SK-N-SH (cell line): ENCODE results near the gene FMN1.
A peak's percentile ranks its signal among the peaks of the same experiment; 100 is the strongest.

ENCODE experiments used
- CHD2 ChIP-seq: fragments of 150-350 bp; IDR thresholded peaks from 2 replicates; pipeline ENCODE4 v1.6.1; 2018; ENCODE audit warnings: low read length; ENCODE audit not compliant: partially characterized antibody
- CTCF ChIP-seq: fragments of 200-600 bp; sonication (generic); IDR thresholded peaks from 2 replicates; pipeline ENCODE4 v1.6.1; 2017; ENCODE audit warnings: antibody characterized with exemption, mild to moderate bottlenecking, moderate library complexity
- EZH2phosphoT487 ChIP-seq: fragments of 200-600 bp; sonication (generic); IDR thresholded peaks from 2 replicates; pipeline ENCODE4 v1.6.1; 2017; ENCODE audit warnings: low read depth, mixed run types, mild to moderate bottlenecking, antibody characterized with exemption, moderate library complexity, borderline replicate concordance
- FOXJ3 ChIP-seq: sonication (generic); formaldehyde crosslinking; IDR thresholded peaks from 2 replicates; pipeline ENCODE4 v1.5.1; 2020; ENCODE audit warnings: mild to moderate bottlenecking, missing genetic modification reagents
- FOXM1 ChIP-seq: IDR thresholded peaks from 2 replicates; pipeline ENCODE4 v1.4.0; 2012; ENCODE audit warnings: low read depth, mild to moderate bottlenecking
- JUND ChIP-seq: IDR thresholded peaks from 2 replicates; pipeline ENCODE4 v1.4.0; 2012
- MAX ChIP-seq: IDR thresholded peaks from 2 replicates; pipeline ENCODE4 v1.4.0; 2012; ENCODE audit warnings: low read depth
- MEF2A ChIP-seq: IDR thresholded peaks from 2 replicates; pipeline ENCODE4 v1.4.0; 2012; ENCODE audit warnings: low read depth, borderline replicate concordance
- POLR2AphosphoS5 ChIP-seq: IDR thresholded peaks from 2 replicates; pipeline ENCODE4 v1.6.1; 2012; ENCODE audit warnings: low read depth, low read length
- REST ChIP-seq: IDR thresholded peaks from 2 replicates; pipeline ENCODE4 v1.6.1; 2012; ENCODE audit warnings: mild to moderate bottlenecking, low read depth, low read length, moderate library complexity
- SMC3 ChIP-seq: IDR thresholded peaks from 2 replicates; pipeline ENCODE4 v1.6.1; 2012; ENCODE audit warnings: low read depth, low read length, improper control_type of control experiment
- TAF1 ChIP-seq: IDR thresholded peaks from 2 replicates; pipeline ENCODE4 v1.6.1; 2012; ENCODE audit warnings: low read depth, mild to moderate bottlenecking, low read length, moderate library complexity, borderline replicate concordance
- USF2 ChIP-seq: fragments of 150-350 bp; IDR thresholded peaks from 2 replicates; pipeline ENCODE4 v1.6.1; 2017; ENCODE audit warnings: antibody characterized with exemption, low read length, low read depth, borderline replicate concordance
- YY1 ChIP-seq: IDR thresholded peaks from 2 replicates; pipeline ENCODE4 v1.4.0; 2012; ENCODE audit warnings: low read depth, mild to moderate bottlenecking

- TF ChIP-seq CHD2 = no peak
- TF ChIP-seq CTCF = peak; percentile 57
- no peak for TF ChIP-seq YY1
- no peak for TF ChIP-seq TAF1
- no peak for TF ChIP-seq MEF2A
- TF ChIP-seq MAX = 0 out of 2 replicates have a peak, but pooled peaks have one; percentile 9
- TF ChIP-seq POLR2AphosphoS5 = no peak
- TF ChIP-seq FOXM1 = no peak
- TF ChIP-seq REST = no peak
- no peak for TF ChIP-seq JUND
- TF ChIP-seq FOXJ3 (CRISPR knock-in tag) = no peak
- no peak for TF ChIP-seq EZH2phosphoT487
- TF ChIP-seq SMC3 = no peak
- no peak for TF ChIP-seq USF2
Observed at GRCh38 chr15:33159726-33160453, 34.6 kb downstream of the FMN1 start.
